Urothelium cell line (cell line): Measurements from ENCODE around the gene PTCD2.
"Not testable (repeated sequence)": the region's sequence is repeated elsewhere in the genome, so short reads cannot be mapped to it uniquely, and the experiment has no call there.

ENCODE experiments used
- DNase-seq: peaks from one replicate; pipeline ENCODE4 v3.0.0; 2011; ENCODE audit warnings: low spot score, mixed read lengths
- FAIRE-seq: peaks from 2 replicates; lab custom pipeline; 2011; peaks lifted over from hg19 to GRCh38; lab: Jason Lieb, UNC

The PTCD2 gene

GRCh38 chr5:72296256-72296655 is 23.9 kb upstream of the PTCD2 start:
- no peak for DNase-seq
- FAIRE-seq: no peak

GRCh38 chr5:72298136-72298535 is 22.0 kb upstream of the PTCD2 start:
- not testable (repeated sequence) for DNase-seq, FAIRE-seq

- no peak for FAIRE-seq
Observed at GRCh38 chr5:72298711-72299110, 21.5 kb upstream of the PTCD2 start.

GRCh38 chr5:72300590-72301339 is 19.4 kb upstream of the PTCD2 start:
- DNase-seq: no peak
- FAIRE-seq: no peak

More at GRCh38 chr5:72298711-72299110, 21.5 kb upstream of the PTCD2 start:
- DNase-seq: no peak

GRCh38 chr5:72301557-72301956 is 18.6 kb upstream of the PTCD2 start:
- FAIRE-seq: no peak
- DNase-seq: no peak

GRCh38 chr5:72302171-72302570 is 18.0 kb upstream of the PTCD2 start:
- FAIRE-seq (no peak), DNase-seq (no peak)

- FAIRE-seq (no peak), DNase-seq (no peak)
Observed at GRCh38 chr5:72305194-72306142, 14.7 kb upstream of the PTCD2 start.

- DNase-seq (no peak), FAIRE-seq (no peak)
Observed at GRCh38 chr5:72307573-72307967, 12.6 kb upstream of the PTCD2 start.

- DNase-seq (peak; percentile 97), FAIRE-seq (peak; percentile 94)
Observed at GRCh38 chr5:72307968-72308852, 12.0 kb upstream of the PTCD2 start.

GRCh38 chr5:72308853-72309191 is 11.4 kb upstream of the PTCD2 start:
- DNase-seq (no peak), FAIRE-seq (no peak)

- no peak for DNase-seq
- FAIRE-seq: no peak
Observed at GRCh38 chr5:72313141-72313540, 7.0 kb upstream of the PTCD2 start.

GRCh38 chr5:72314571-72315172 is 5.5 kb upstream of the PTCD2 start:
- FAIRE-seq (no peak), DNase-seq (no peak)

- DNase-seq, FAIRE-seq: not testable (repeated sequence)
Observed at GRCh38 chr5:72319435-72319975, 668 bp upstream of the PTCD2 start.

- DNase-seq (no peak), FAIRE-seq (no peak)
Observed at GRCh38 chr5:72324189-72324825, 4.1 kb downstream of the PTCD2 start.

- FAIRE-seq: no peak
- DNase-seq: no peak
Observed at GRCh38 chr5:72325566-72326305, 5.6 kb downstream of the PTCD2 start.

GRCh38 chr5:72326306-72326649 is 6.1 kb downstream of the PTCD2 start:
- FAIRE-seq (no peak), DNase-seq (no peak)

GRCh38 chr5:72328172-72328571 is 8.0 kb downstream of the PTCD2 start:
- no peak for FAIRE-seq
- no peak for DNase-seq

GRCh38 chr5:72330712-72331111 is 10.5 kb downstream of the PTCD2 start:
- DNase-seq: no peak
- FAIRE-seq: no peak

GRCh38 chr5:72337159-72337558 is 17.0 kb downstream of the PTCD2 start:
- FAIRE-seq: no peak
- no peak for DNase-seq
